ENCODE data around the gene RCAN2.
A peak's percentile ranks its signal among the peaks of the same experiment; 100 is the strongest.
"Not testable (repeated sequence)": the region's sequence is repeated elsewhere in the genome, so short reads cannot be mapped to it uniquely, and the experiment has no call there.

RCAN2 gene

DNA sequence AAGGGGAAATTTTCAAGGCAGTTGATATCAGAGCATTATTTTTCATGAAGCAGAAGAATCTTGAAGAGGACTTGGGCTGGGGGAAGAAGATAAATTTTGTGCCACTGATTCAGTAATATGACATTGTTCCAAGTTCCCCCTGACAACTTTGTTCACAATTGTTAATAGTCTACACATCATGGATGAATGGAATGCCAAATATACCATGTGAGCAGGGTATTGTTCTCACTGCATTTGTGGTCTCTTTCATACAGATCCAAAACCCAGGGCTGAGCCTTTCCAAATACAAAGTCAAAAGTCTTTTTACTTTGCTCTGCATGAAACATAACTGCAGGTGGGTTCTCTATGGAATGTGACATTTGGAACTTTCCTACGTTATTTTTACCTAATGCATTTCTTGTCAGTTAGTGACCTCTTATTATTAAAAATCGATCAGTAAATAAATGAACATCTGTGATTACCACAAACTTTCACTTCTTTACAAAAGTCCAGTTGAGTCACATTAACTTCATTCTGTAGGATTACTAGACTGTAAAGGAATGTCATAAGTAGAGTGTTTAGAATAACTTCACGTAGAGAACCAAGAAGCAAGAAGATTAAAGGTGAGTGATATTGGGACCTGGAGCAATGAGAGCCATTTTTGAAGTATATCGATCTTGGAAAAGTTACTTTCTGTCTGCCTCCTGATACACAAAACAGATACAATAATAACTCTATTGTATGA lies 100.9 kb downstream of the RCAN2 start:
- Histone ChIP-seq H2BK15ac (replicated peaks; ENCODE audit: low read depth) (no peak overlapping the region), H2BK5ac (ENCODE audit: low read length) (no peak overlapping the region), H3K4me2 (ENCODE audit: low read length) (no peak overlapping the region), H3K18ac (ENCODE audit: low read length) (no peak overlapping the region), H3K56ac (ENCODE audit: low read length) (no peak overlapping the region), H2BK120ac (ENCODE audit: low read depth, low read length) (no peak overlapping the region), H3K27ac (ENCODE audit: low read depth, low read length) (no peak overlapping the region), H4K5ac (ENCODE audit: low read length) (no peak overlapping the region), H3K79me1 (ENCODE audit: low read length) (no peaks in the 10 kb centered on the region), H3K4ac (ENCODE audit: low read depth, low read length) (no peak overlapping the region), H3K9ac (ENCODE audit: low read length) (no peak overlapping the region), H2AK5ac (ENCODE audit: low read length) (no peak overlapping the region), H4K8ac (ENCODE audit: low read depth, low read length) (no peak overlapping the region), H3K23ac (ENCODE audit: low read length) (no peak overlapping the region), H3K36me3 (ENCODE audit: control insufficient read depth, insufficient read depth, low read length) (no peaks in the 10 kb centered on the region), H3K4me1 (ENCODE audit: control insufficient read depth, low read depth, low read length) (no peaks in the 10 kb centered on the region), H3K79me2 (ENCODE audit: control insufficient read depth, insufficient read depth, low read length) (no peaks in the 10 kb centered on the region), H3K4me3 (ENCODE audit: low read length) (no peak overlapping the region), H3K27me3 (ENCODE audit: insufficient read depth, low read length, poor library complexity) (no peaks in the 10 kb centered on the region)
- no peak for DNase-seq
- WGBS (ENCODE audit: extremely low coverage, insufficient coverage, low lambda C conversion rate): no CpG with 5 or more reads among the region's 4 CpGs

DNA sequence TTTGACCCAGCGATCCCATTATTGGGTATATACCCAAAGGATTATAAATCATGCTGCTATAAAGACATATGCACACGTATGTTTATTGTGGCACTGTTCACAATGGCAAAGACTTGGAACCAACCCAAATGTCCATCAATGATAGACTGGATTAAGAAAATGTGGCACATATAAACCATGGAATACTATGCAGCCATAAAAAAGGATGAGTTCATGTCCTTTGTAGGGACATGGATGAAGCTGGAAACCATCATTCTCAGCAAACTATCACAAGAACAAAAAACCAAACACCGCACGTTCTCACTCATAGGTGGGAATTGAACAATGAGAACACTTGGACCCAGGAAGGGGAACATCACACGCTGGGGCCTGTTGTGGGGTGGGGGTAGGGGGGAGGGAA lies 103.5 kb downstream of the RCAN2 start:
- H2BK15ac ChIP-seq (replicated peaks; ENCODE audit: low read depth); H4K8ac ChIP-seq (ENCODE audit: low read depth, low read length); H3K79me2 ChIP-seq (ENCODE audit: control insufficient read depth, insufficient read depth, low read length); H4K5ac ChIP-seq (ENCODE audit: low read length); H3K36me3 ChIP-seq (ENCODE audit: control insufficient read depth, insufficient read depth, low read length); H3K23ac ChIP-seq (ENCODE audit: low read length); DNase-seq; H3K4me2 ChIP-seq (ENCODE audit: low read length); H3K27me3 ChIP-seq (ENCODE audit: insufficient read depth, low read length, poor library complexity); H3K4me1 ChIP-seq (ENCODE audit: control insufficient read depth, low read depth, low read length); H3K18ac ChIP-seq (ENCODE audit: low read length); H2BK120ac ChIP-seq (ENCODE audit: low read depth, low read length); H3K4ac ChIP-seq (ENCODE audit: low read depth, low read length); H3K79me1 ChIP-seq (ENCODE audit: low read length); H3K27ac ChIP-seq (ENCODE audit: low read depth, low read length); H3K4me3 ChIP-seq (ENCODE audit: low read length); H3K9ac ChIP-seq (ENCODE audit: low read length); H3K56ac ChIP-seq (ENCODE audit: low read length); H2BK5ac ChIP-seq (ENCODE audit: low read length); H2AK5ac ChIP-seq (ENCODE audit: low read length): not testable (repeated sequence)
- no CpG with 5 or more reads among the region's 5 CpGs for WGBS (ENCODE audit: extremely low coverage, insufficient coverage, low lambda C conversion rate)

GRCh38 chr6:46381579-46381978 lies 109.7 kb downstream of the RCAN2 start:
- no CpG with 5 or more reads among the region's 3 CpGs for WGBS (ENCODE audit: extremely low coverage, insufficient coverage, low lambda C conversion rate)
- Histone ChIP-seq H4K8ac (ENCODE audit: low read depth, low read length) (no peak overlapping the region), H3K4me1 (ENCODE audit: control insufficient read depth, low read depth, low read length) (no peaks in the 10 kb centered on the region), H2AK5ac (ENCODE audit: low read length) (no peak overlapping the region), H3K56ac (ENCODE audit: low read length) (no peak overlapping the region), H2BK120ac (ENCODE audit: low read depth, low read length) (no peak overlapping the region), H3K4me3 (ENCODE audit: low read length) (no peak overlapping the region), H2BK15ac (replicated peaks; ENCODE audit: low read depth) (no peak overlapping the region), H3K27ac (ENCODE audit: low read depth, low read length) (no peak overlapping the region), H3K27me3 (ENCODE audit: insufficient read depth, low read length, poor library complexity) (no peaks in the 10 kb centered on the region), H3K18ac (ENCODE audit: low read length) (no peak overlapping the region), H3K36me3 (ENCODE audit: control insufficient read depth, insufficient read depth, low read length) (no peaks in the 10 kb centered on the region), H4K5ac (ENCODE audit: low read length) (no peak overlapping the region), H3K4me2 (ENCODE audit: low read length) (no peak overlapping the region), H2BK5ac (ENCODE audit: low read length) (no peak overlapping the region), H3K79me2 (ENCODE audit: control insufficient read depth, insufficient read depth, low read length) (no peaks in the 10 kb centered on the region), H3K9ac (ENCODE audit: low read length) (no peak overlapping the region), H3K23ac (ENCODE audit: low read length) (no peak overlapping the region), H3K4ac (ENCODE audit: low read depth, low read length) (no peak overlapping the region), H3K79me1 (ENCODE audit: low read length) (no peaks in the 10 kb centered on the region)
- DNase-seq: no peak

- no peak overlapping the region for H3K27ac ChIP-seq (ENCODE audit: low read depth, low read length)
- H3K4me1 ChIP-seq (ENCODE audit: control insufficient read depth, low read depth, low read length): no peaks in the 10 kb centered on the region
- H2BK15ac ChIP-seq (replicated peaks; ENCODE audit: low read depth): no peak overlapping the region
- H3K56ac ChIP-seq (ENCODE audit: low read length): no peak overlapping the region
- H3K79me1 ChIP-seq (ENCODE audit: low read length): no peaks in the 10 kb centered on the region
- H2BK120ac ChIP-seq (ENCODE audit: low read depth, low read length): no peak overlapping the region
- WGBS (ENCODE audit: extremely low coverage, insufficient coverage, low lambda C conversion rate): no CpG with 5 or more reads among the region's 2 CpGs
- no peak overlapping the region for H3K18ac ChIP-seq (ENCODE audit: low read length)
- no peak overlapping the region for H3K4ac ChIP-seq (ENCODE audit: low read depth, low read length)
- H3K79me2 ChIP-seq (ENCODE audit: control insufficient read depth, insufficient read depth, low read length): no peaks in the 10 kb centered on the region
- no peak overlapping the region for H3K9ac ChIP-seq (ENCODE audit: low read length)
- H3K36me3 ChIP-seq (ENCODE audit: control insufficient read depth, insufficient read depth, low read length): no peaks in the 10 kb centered on the region
- H4K8ac ChIP-seq (ENCODE audit: low read depth, low read length): no peak overlapping the region
- no peak overlapping the region for H2AK5ac ChIP-seq (ENCODE audit: low read length)
- no peak overlapping the region for H3K4me2 ChIP-seq (ENCODE audit: low read length)
- DNase-seq: no peak
- H3K4me3 ChIP-seq (ENCODE audit: low read length): no peak overlapping the region
- H3K27me3 ChIP-seq (ENCODE audit: insufficient read depth, low read length, poor library complexity): no peaks in the 10 kb centered on the region
- no peak overlapping the region for H2BK5ac ChIP-seq (ENCODE audit: low read length)
- no peak overlapping the region for H3K23ac ChIP-seq (ENCODE audit: low read length)
- no peak overlapping the region for H4K5ac ChIP-seq (ENCODE audit: low read length)
These were observed 110.2 kb downstream of the RCAN2 start for GRCh38 chr6:46381057-46381456.

GRCh38 chr6:46380152-46380807 lies 111.0 kb downstream of the RCAN2 start:
- H3K4me3 ChIP-seq (ENCODE audit: low read length): no peak overlapping the region
- no peaks in the 10 kb centered on the region for H3K79me2 ChIP-seq (ENCODE audit: control insufficient read depth, insufficient read depth, low read length)
- H3K27me3 ChIP-seq (ENCODE audit: insufficient read depth, low read length, poor library complexity): no peaks in the 10 kb centered on the region
- H3K79me1 ChIP-seq (ENCODE audit: low read length): no peaks in the 10 kb centered on the region
- no peak overlapping the region for H3K56ac ChIP-seq (ENCODE audit: low read length)
- DNase-seq: peak; percentile 3
- H2BK5ac ChIP-seq (ENCODE audit: low read length): no peak overlapping the region
- no peak overlapping the region for H2AK5ac ChIP-seq (ENCODE audit: low read length)
- no peak overlapping the region for H4K5ac ChIP-seq (ENCODE audit: low read length)
- H2BK120ac ChIP-seq (ENCODE audit: low read depth, low read length): no peak overlapping the region
- no peak overlapping the region for H3K23ac ChIP-seq (ENCODE audit: low read length)
- H2BK15ac ChIP-seq (replicated peaks; ENCODE audit: low read depth): no peak overlapping the region
- H3K27ac ChIP-seq (ENCODE audit: low read depth, low read length): no peak overlapping the region
- H3K4ac ChIP-seq (ENCODE audit: low read depth, low read length): no peak overlapping the region
- H3K4me2 ChIP-seq (ENCODE audit: low read length): no peak overlapping the region
- no peaks in the 10 kb centered on the region for H3K36me3 ChIP-seq (ENCODE audit: control insufficient read depth, insufficient read depth, low read length)
- H3K9ac ChIP-seq (ENCODE audit: low read length): no peak overlapping the region
- no peak overlapping the region for H3K18ac ChIP-seq (ENCODE audit: low read length)
- H3K4me1 ChIP-seq (ENCODE audit: control insufficient read depth, low read depth, low read length): no peaks in the 10 kb centered on the region
- no peak overlapping the region for H4K8ac ChIP-seq (ENCODE audit: low read depth, low read length)

Measured in mesendoderm (in vitro differentiated cells).